H1 (cell line): ENCODE results near the gene LHPP. TPM values are rescaled to one million over a fixed set of nuclear protein-coding genes. Genes with fewer than 3 reads are reported as not detected.

ENCODE experiments used
- CTCF ChIA-PET: fragments of 300-600 bp; sonication (Branson Sonifier 250); formaldehyde crosslinking; loops from one replicate; lab custom pipeline; 2021; ENCODE audit not compliant: partially characterized antibody; lab: Charles Lee
- POLR2A ChIA-PET: fragments of 300-600 bp; sonication (Branson Sonifier 250); formaldehyde crosslinking; loops from one replicate; lab custom pipeline; 2021; ENCODE audit warnings: inconsistent platforms; ENCODE audit not compliant: partially characterized antibody; lab: Charles Lee
- DNase-seq, 2 experiments: peaks; one replicate each; pipeline versions ENCODE4 v3.0.0 to v3.0.0-alpha.2; 2010 to 2022; ENCODE audit warnings: low spot score in 2 of 2, low read depth in 1 of 2, mixed read lengths in 1 of 2
- FAIRE-seq: peaks from 2 replicates; lab custom pipeline; 2011; peaks lifted over from hg19 to GRCh38; lab: Jason Lieb, UNC
- H2AFZ ChIP-seq: 2 replicates; pipeline ENCODE4 v1.8.1; 2012; ENCODE audit warnings: low read length, inconsistent platforms
- H2AK5ac ChIP-seq: 2 replicates; pipeline ENCODE4 v1.6.1; 2013; ENCODE audit warnings: low read depth, low read length
- H2BK120ac ChIP-seq: replicated peaks from 2 replicates; pipeline ENCODE3; 2013; ENCODE audit warnings: low read depth, low read length, inconsistent platforms
- H2BK12ac ChIP-seq: 2 replicates; pipeline ENCODE4 v1.6.1; 2013; ENCODE audit warnings: low read depth, low read length
- H2BK15ac ChIP-seq: 2 replicates; pipeline ENCODE4 v1.6.1; 2013; ENCODE audit warnings: low read length
- H2BK20ac ChIP-seq: 2 replicates; pipeline ENCODE4 v1.6.1; 2013; ENCODE audit warnings: low read length
- H2BK5ac ChIP-seq: 2 replicates; pipeline ENCODE4 v1.6.1; 2013; ENCODE audit warnings: low read depth, low read length
- H3K14ac ChIP-seq: 2 replicates; pipeline ENCODE4 v1.6.1; 2013; ENCODE audit warnings: inconsistent platforms; ENCODE audit not compliant: insufficient read length
- H3K18ac ChIP-seq: 2 replicates; pipeline ENCODE4 v1.6.1; 2013; ENCODE audit warnings: low read length; ENCODE audit errors: extremely low read depth
- H3K23ac ChIP-seq: 2 replicates; pipeline ENCODE4 v1.6.1; 2013; ENCODE audit warnings: inconsistent platforms; ENCODE audit not compliant: insufficient read length
- H3K23me2 ChIP-seq: 2 replicates; pipeline ENCODE4 v1.6.1; 2013; ENCODE audit warnings: low read depth, low read length
- H3K27ac ChIP-seq: 2 replicates; pipeline ENCODE4 v1.6.1; 2011; ENCODE audit warnings: low read depth, low read length, inconsistent platforms
- H3K27me3 ChIP-seq, 4 experiments: replicated peaks in 1 of 4; 1 replicate in 1 of 4; 2 replicates in 3 of 4; pipeline versions ENCODE4 v1.6.1 to v1.8.1; 2011 to 2013; ENCODE audit warnings: low read length in 3 of 4, mild to moderate bottlenecking in 3 of 4, inconsistent platforms in 2 of 4, mixed read lengths in 2 of 4, moderate library complexity in 1 of 4; ENCODE audit not compliant: control insufficient read depth in 3 of 4, insufficient read depth in 3 of 4; ENCODE audit errors: extremely low read depth in 1 of 4
- H3K36me3 ChIP-seq, 4 experiments: 2 replicates each; pipeline versions ENCODE4 v1.6.1 to v1.8.1; 2011 to 2013; ENCODE audit warnings: mild to moderate bottlenecking in 4 of 4, low read length in 3 of 4, moderate library complexity in 2 of 4, control low read depth in 1 of 4, inconsistent platforms in 1 of 4; ENCODE audit not compliant: insufficient read depth in 4 of 4, control insufficient read depth in 2 of 4
- H3K4ac ChIP-seq: replicated peaks from 2 replicates; pipeline ENCODE3; 2013; ENCODE audit warnings: low read length, low read depth, mixed read lengths, inconsistent platforms; ENCODE audit not compliant: insufficient read length
- H3K4me1 ChIP-seq, 4 experiments: replicated peaks in 1 of 4; 1 replicate in 1 of 4; 2 replicates in 3 of 4; pipeline versions ENCODE4 v1.6.1 to v1.8.1; 2011 to 2013; ENCODE audit warnings: low read length in 3 of 4, inconsistent platforms in 2 of 4, mixed read lengths in 1 of 4; ENCODE audit not compliant: insufficient read depth in 4 of 4, control insufficient read depth in 3 of 4
- H3K4me2 ChIP-seq, 2 experiments: 2 replicates each; pipeline versions ENCODE4 v1.6.1 to v1.8.1; 2011 to 2013; ENCODE audit warnings: low read depth in 2 of 2, low read length in 2 of 2, control low read depth in 1 of 2, inconsistent platforms in 1 of 2, mild to moderate bottlenecking in 1 of 2; ENCODE audit not compliant: insufficient read depth in 1 of 2
- H3K4me3 ChIP-seq, 4 experiments: fragments of 200-600, 300-600 bp in 1 of 4; sonication (generic), shearing (Covaris generic), sonication (Bioruptor Twin) in 1 of 4; 2 replicates each; pipeline versions ENCODE4 v1.5.1 to v1.8.1; 2011 to 2016; ENCODE audit warnings: low read length in 4 of 4, low read depth in 3 of 4, control low read depth in 2 of 4, inconsistent platforms in 2 of 4, mild to moderate bottlenecking in 2 of 4, mixed read lengths in 1 of 4, moderate library complexity in 1 of 4; ENCODE audit not compliant: insufficient read depth in 2 of 4; ENCODE audit errors: extremely low read depth in 1 of 4
- H3K56ac ChIP-seq: replicated peaks from 2 replicates; pipeline ENCODE3; 2013; ENCODE audit warnings: low read depth, mild to moderate bottlenecking, mixed read lengths, low read length, inconsistent platforms; ENCODE audit not compliant: insufficient read length
- H3K79me1 ChIP-seq: 2 replicates; pipeline ENCODE4 v1.6.1; 2013; ENCODE audit warnings: low read depth, low read length, control low read depth
- H3K79me2 ChIP-seq, 2 experiments: 2 replicates each; pipeline versions ENCODE4 v1.6.1 to v1.8.1; 2012 to 2013; ENCODE audit warnings: low read length in 2 of 2, mild to moderate bottlenecking in 2 of 2, inconsistent platforms in 1 of 2; ENCODE audit not compliant: insufficient read depth in 2 of 2, control insufficient read depth in 1 of 2
- H3K9ac ChIP-seq, 4 experiments: replicated peaks in 1 of 4; 1 replicate in 1 of 4; 2 replicates in 3 of 4; pipeline versions ENCODE4 v1.6.1 to v1.8.1; 2011 to 2013; ENCODE audit warnings: low read depth in 3 of 4, low read length in 3 of 4, control low read depth in 2 of 4, mild to moderate bottlenecking in 2 of 4, moderate library complexity in 2 of 4, inconsistent platforms in 1 of 4; ENCODE audit errors: extremely low read depth in 1 of 4
- H3K9me3 ChIP-seq, 2 experiments: 2 replicates each; pipeline versions ENCODE4 v1.6.1 to v1.8.1; 2012 to 2013; ENCODE audit warnings: mild to moderate bottlenecking in 2 of 2, moderate library complexity in 2 of 2, control low read depth in 1 of 2, inconsistent platforms in 1 of 2, low read depth in 1 of 2, low read length in 1 of 2, mixed read lengths in 1 of 2; ENCODE audit not compliant: insufficient read depth in 2 of 2
- H4K20me1 ChIP-seq, 2 experiments: replicated peaks in 1 of 2; 2 replicates each; pipeline versions ENCODE3 to v1.8.1; 2011 to 2013; ENCODE audit warnings: inconsistent platforms in 2 of 2, low read length in 2 of 2, mild to moderate bottlenecking in 1 of 2; ENCODE audit not compliant: insufficient read depth in 2 of 2, control insufficient read depth in 1 of 2
- H4K5ac ChIP-seq: 2 replicates; pipeline ENCODE4 v1.6.1; 2013; ENCODE audit warnings: low read length, low read depth, mixed read lengths, inconsistent platforms; ENCODE audit not compliant: insufficient read length
- H4K8ac ChIP-seq: 2 replicates; pipeline ENCODE4 v1.8.0; 2013; ENCODE audit warnings: mild to moderate bottlenecking, moderate library complexity, low read length, inconsistent platforms; ENCODE audit not compliant: insufficient read depth; ENCODE audit errors: extremely low read depth
- H4K91ac ChIP-seq: replicated peaks from 2 replicates; pipeline ENCODE3; 2013; ENCODE audit warnings: low read length, mixed read lengths, inconsistent platforms; ENCODE audit not compliant: insufficient read length
- ASH2L ChIP-seq: fragments of 200-600, 300-600 bp; sonication (generic); IDR thresholded peaks from one replicate; pipeline ENCODE4 v1.7.1; 2017; ENCODE audit warnings: low read length
- EZH2 ChIP-seq: fragments of 200-600 bp; sonication (generic); IDR thresholded peaks from 2 replicates; pipeline ENCODE4 v1.7.1; 2012; ENCODE audit warnings: low read depth, mild to moderate bottlenecking, moderate library complexity, low read length, inconsistent platforms; ENCODE audit not compliant: severe bottlenecking
- HDAC2 ChIP-seq, 2 experiments: fragments of 300-600 bp in 1 of 2; sonication (generic) in 1 of 2; IDR thresholded peaks; 2 replicates each; pipeline ENCODE4 v1.6.1; 2011 to 2012; ENCODE audit warnings: low read depth in 2 of 2, low read length in 2 of 2, mild to moderate bottlenecking in 2 of 2, moderate library complexity in 2 of 2, borderline replicate concordance in 1 of 2, inconsistent platforms in 1 of 2
- JUND ChIP-seq: IDR thresholded peaks from 2 replicates; pipeline ENCODE4 v1.6.1; 2011; ENCODE audit warnings: mild to moderate bottlenecking, improper control_type of control experiment, low read length
- KDM1A ChIP-seq: fragments of 200-600, 300-600 bp; sonication (generic); IDR thresholded peaks from 2 replicates; pipeline ENCODE4 v1.7.1; 2016; ENCODE audit warnings: mild to moderate bottlenecking, low read length, borderline replicate concordance
- SIX5 ChIP-seq: IDR thresholded peaks from 2 replicates; pipeline ENCODE4 v1.6.1; 2011; ENCODE audit warnings: mild to moderate bottlenecking, low read depth, low read length
- SP1 ChIP-seq: IDR thresholded peaks from 2 replicates; pipeline ENCODE4 v1.6.1; 2011; ENCODE audit warnings: low read depth, low read length
- ZNF274 ChIP-seq: IDR thresholded peaks from 2 replicates; pipeline ENCODE4 v1.7.0; 2012; ENCODE audit warnings: low read length, borderline replicate concordance; ENCODE audit errors: extremely low read depth
- WGBS, 2 experiments: shearing (Covaris generic) in 1 of 2; methylation state at CpG; one replicate each; pipeline versions ENCODE4 v1.1.6 to v1.1.7; 2013 to 2015; ENCODE audit warnings: low lambda C conversion rate in 2 of 2, mixed read lengths in 2 of 2, inconsistent platforms in 1 of 2, low coverage in 1 of 2, missing lambda C conversion rate in 1 of 2; ENCODE audit not compliant: insufficient replicate concordance in 2 of 2, insufficient coverage in 1 of 2, insufficient read length in 1 of 2; ENCODE audit errors: extremely low coverage in 1 of 2, missing lambda C conversion rate in 1 of 2; 5-methylcytosine and 5-hydroxymethylcytosine counted together
- polyA plus RNA-seq, 7 experiments: library from polyadenylated mRNA; depleted of rRNA in 3 of 7; stranded (reverse) in 5 of 7; unstranded in 2 of 7; fragments of >200 nt in 5 of 7; fragments of 200-250 nt in 2 of 7; gene quantifications; 1 replicate in 5 of 7; 2 replicates in 1 of 7; 4 replicates in 1 of 7; pipeline versions ENCODE4 v1.2.1 to v1.2.3, GENCODE V29; 2011 to 2013; ENCODE audit warnings: missing spikeins in 2 of 7, mixed read lengths in 2 of 7
- total RNA-seq: library from RNA; stranded (reverse); fragmentation: NEBNext Ultra II Directional; extraction: Animal tissue kit (Norgen Biotek cat#: 25700); gene quantifications from 2 replicates; pipeline ENCODE4 v1.2.1, GENCODE V29; 2021

The LHPP gene
- total and polyA plus RNA-seq, 2 of the 8 experiments (the other 6 are each of a cell fraction or from before 2014, with no cell fraction given): 26.0 to 45.0 TPM

- Histone ChIP-seq H3K79me2 (no peaks in the 10 kb centered on the region), H2AFZ (no peak overlapping the region), H3K4me3 (no peak overlapping the region), H2AK5ac (no peak overlapping the region), H3K4me1 (no peaks in the 10 kb centered on the region; a peak in 2 of 7 replicates), H3K36me3 (no peaks in the 10 kb centered on the region), H2BK5ac (no peak overlapping the region), H4K91ac (no peak overlapping the region), H3K56ac (no peak overlapping the region), H3K9ac (no peak overlapping the region), H3K4ac (no peak overlapping the region), H2BK120ac (no peak overlapping the region), H3K79me1 (no peaks in the 10 kb centered on the region), H3K23me2 (0 out of 2 replicates have a peak, but pooled peaks cover 2% of the 10 kb centered on the region), H2BK12ac (no peak overlapping the region), H3K27ac (no peak overlapping the region), H3K4me2 (no peak overlapping the region), H2BK15ac (no peak overlapping the region), H3K9me3 (no peaks in the 10 kb centered on the region), H4K20me1 (no peaks in the 10 kb centered on the region), H3K23ac (no peak overlapping the region), H3K14ac (no peak overlapping the region), H2BK20ac (no peak overlapping the region)
- POLR2A ChIA-PET: interaction anchor here (1.1 to 2.2 kb wide), 2 partner anchors 9 to 12 kb away, joined by 3 to 7 read pairs; no protein-coding TSS in a partner anchor
- CTCF ChIA-PET: interaction anchor here (1.2 to 38.0 kb wide), 5 partner anchors 3 to 193 kb away, joined by 3 to 681 read pairs (median 4); no protein-coding TSS in a partner anchor
- FAIRE-seq: no peak
- 76% methylated on average over 10 of the region's 10 CpGs; no CpG with 5 or more reads in 1 of the 2 experiments for WGBS, 2 experiments
- TF ChIP-seq ASH2L (no peak), SIX5 (no peak), JUND (no peak), SP1 (no peak), HDAC2 (IDR thresholded peaks at IDR 0.05; ENCODE audit: borderline replicate concordance in 1 of 2, low read depth in 2 of 2, low read length in 2 of 2) (no peak), EZH2 (no peak), ZNF274 (no peak), KDM1A (no peak)
- TF ChIP-seq, all 59 proteins: peak for 0
- no peak overlapping the region for H4K8ac ChIP-seq
- DNase-seq: no peak
- H3K27me3 ChIP-seq: no peaks in the 10 kb centered on the region
- H4K5ac ChIP-seq: no peak overlapping the region
- no peak overlapping the region; the same call in 1 of the 2 replicates for H3K18ac ChIP-seq
Observed at GRCh38 chr10:124554085-124554858, 92.6 kb downstream of the LHPP start.
